Central memory CD4-positive, alpha-beta T cell (primary cell): Measurements from ENCODE around the gene ZNF140.

ENCODE experiments used
- DNase-seq: peaks from one replicate; pipeline ENCODE4 v3.0.0; 2022
- total RNA-seq, 3 experiments: gene quantifications; one replicate each; lab custom pipeline; 2026; lab: John Stamatoyannopoulos, UW

ZNF140 gene
- total RNA-seq, result 28.9 to 37.0 (median 33.0) reads per million in 3 experiments

- DNase-seq, result peak; percentile 96
These were observed at the start of gene ZNF140 for GRCh38 chr12:133080368-133081158. Gene ZNF140, plus strand, starts transcription at chr12:133080923. Its CDS starts 398 bp downstream, at chr12:133081321.

- peak; percentile 98 for DNase-seq
These were observed 43.3 kb upstream of the ZNF140 start, which contains the start of gene ZNF84 for GRCh38 chr12:133037207-133038005. Gene ZNF84, plus strand, starts transcription at chr12:133037509. Its CDS starts 3,959 bp downstream, at chr12:133041468.

- no peak for DNase-seq
These were observed 42.5 kb upstream of the ZNF140 start for GRCh38 chr12:133038118-133038709.

DNA sequence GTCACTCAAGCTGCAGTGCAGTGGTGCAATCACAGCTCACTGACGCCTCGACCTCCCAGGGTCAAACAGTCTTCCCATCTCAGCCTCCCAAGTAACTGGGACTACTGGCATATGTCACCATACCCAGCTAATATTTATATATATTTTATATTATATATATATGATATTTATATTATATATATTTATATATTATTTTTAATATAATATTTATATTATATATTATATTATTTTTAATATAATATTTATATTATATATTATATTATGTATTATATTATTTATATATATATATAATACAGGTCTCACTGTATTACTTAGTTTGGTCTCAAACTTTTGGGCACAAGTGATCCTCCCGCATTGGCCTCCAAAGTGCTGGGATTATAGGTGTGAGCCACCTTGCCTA, 34.0 kb upstream of the ZNF140 start:
- no peak for DNase-seq

- no peak for DNase-seq
These were observed 23.3 kb upstream of the ZNF140 start for GRCh38 chr12:133057446-133057845.

DNA sequence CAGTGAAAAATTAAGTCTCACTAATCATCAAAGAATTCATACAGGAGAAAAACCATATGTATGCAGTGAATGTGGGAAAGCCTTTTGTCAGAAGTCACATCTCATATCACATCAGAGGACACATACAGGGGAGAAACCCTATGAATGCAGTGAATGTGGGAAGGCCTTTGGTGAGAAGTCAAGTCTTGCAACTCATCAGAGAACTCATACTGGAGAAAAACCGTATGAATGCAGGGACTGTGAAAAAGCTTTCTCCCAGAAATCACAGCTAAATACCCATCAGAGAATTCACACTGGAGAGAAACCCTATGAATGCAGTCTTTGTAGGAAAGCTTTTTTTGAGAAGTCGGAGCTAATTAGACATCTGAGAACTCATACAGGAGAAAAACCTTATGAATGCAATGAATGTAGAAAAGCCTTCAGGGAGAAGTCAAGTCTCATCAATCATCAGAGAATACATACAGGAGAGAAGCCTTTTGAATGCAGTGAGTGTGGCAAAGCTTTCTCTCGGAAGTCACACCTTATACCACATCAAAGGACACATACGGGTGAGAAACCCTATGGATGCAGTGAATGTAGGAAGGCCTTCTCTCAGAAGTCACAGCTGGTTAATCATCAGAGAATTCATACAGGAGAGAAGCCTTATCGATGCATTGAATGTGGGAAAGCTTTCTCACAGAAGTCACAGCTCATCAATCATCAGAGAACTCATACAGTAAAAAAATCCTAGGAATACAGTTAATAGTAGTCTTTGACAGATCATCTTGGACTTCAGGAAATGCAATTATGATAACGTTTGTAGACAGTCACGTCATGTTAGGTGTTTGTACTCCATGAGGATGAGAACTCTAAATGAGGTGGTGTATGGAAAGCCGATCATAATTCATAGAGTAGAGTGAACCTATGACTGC, 22.3 kb upstream of the ZNF140 start:
- no peak for DNase-seq

DNA sequence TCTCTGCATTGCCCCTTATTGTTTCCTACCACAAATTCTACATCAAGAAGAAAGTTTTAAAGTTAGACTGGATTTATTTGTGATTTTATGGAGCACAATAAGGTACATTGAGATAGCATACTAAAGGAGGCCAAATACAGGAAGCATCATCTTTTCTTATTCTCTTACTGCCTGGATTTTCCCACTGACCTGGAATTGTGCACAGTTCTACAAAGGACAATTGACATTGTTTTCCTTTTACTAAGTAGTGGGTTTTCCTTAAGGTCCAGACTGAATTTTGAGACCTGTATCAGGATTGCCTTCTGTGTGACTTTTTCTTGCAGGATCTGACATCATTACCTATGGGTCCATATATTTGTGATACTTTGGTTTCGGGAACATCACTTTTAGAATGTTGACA, 18.8 kb upstream of the ZNF140 start:
- DNase-seq, result no peak

GRCh38 chr12:133063556-133063955, 17.2 kb upstream of the ZNF140 start:
- DNase-seq, result no peak

DNA sequence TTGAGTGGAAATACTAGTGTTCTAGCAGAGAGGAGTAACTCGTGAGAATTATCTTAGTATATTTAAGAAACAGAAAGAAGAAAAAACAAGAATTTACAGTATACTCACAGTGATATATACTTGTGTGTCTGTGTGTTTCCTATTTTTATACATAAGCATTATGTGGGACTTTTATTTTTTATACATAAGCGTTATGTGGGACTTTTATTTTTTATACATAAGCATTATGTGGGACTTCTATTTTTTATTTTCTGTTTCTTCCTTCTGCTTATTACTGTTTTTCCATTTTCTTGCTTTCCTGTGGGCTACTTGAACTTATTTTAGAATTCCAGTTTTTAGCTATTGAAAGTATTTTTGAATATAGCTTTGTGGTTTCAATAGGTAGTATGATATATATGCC, 6.9 kb upstream of the ZNF140 start:
- no peak for DNase-seq

DNA sequence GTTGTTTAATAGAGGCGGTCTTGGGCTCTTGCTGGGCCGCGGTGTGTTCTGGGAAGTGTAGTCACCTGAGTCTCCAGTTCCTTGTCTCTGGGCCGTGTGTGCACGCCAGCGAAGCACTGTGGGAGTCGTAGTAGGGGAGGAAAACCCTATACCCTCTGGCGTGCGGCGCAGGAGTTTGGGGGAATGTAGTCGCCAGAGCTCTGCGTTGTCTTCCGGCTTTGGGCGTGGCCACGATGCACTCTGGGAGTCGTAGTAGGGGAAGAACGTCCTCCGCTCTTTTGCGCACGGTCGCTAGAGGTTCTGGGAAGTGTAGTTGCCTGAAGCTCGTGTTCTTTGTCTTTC, 726 bp upstream of the ZNF140 start:
- peak; percentile 98 for DNase-seq

GRCh38 chr12:133081159-133081780, 547 bp downstream of the ZNF140 start:
- no peak for DNase-seq

- no peak for DNase-seq
These were observed 2.6 kb downstream of the ZNF140 start for GRCh38 chr12:133083345-133083744.

DNA sequence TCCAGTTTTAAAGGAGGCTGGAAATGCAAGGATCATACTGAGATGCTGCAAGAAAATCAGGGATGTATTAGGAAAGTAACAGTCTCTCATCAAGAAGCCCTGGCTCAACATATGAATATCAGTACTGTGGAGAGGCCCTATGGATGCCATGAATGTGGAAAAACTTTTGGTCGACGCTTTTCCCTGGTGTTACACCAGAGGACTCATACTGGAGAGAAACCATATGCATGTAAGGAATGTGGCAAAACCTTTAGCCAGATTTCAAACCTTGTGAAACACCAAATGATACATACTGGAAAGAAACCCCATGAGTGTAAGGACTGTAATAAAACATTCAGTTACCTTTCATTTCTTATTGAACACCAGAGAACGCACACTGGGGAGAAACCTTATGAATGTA, 24.9 kb downstream of the ZNF140 start:
- DNase-seq, result no peak

- DNase-seq, result no peak
These were observed 25.5 kb downstream of the ZNF140 start for GRCh38 chr12:133106253-133106652.

DNA sequence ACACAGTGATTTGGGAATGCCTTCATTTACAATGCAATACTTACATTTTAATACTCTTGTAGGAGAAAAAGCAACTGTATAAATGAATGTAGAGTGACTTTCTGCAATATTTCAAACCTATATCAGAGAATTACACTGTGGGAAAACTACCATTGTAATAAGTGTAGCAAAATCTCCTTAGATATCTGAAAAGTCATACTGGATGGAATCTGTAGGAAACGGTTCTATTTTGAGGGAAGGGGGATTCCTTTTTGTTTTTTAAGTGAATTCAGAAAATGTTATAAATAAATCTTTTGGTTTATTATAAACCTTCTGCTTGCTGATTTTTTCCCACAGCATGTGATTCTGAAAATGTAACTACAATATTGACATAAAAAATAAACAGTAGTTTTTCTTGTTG, 26.4 kb downstream of the ZNF140 start:
- no peak for DNase-seq

- no peak for DNase-seq
These were observed 27.4 kb downstream of the ZNF140 start for GRCh38 chr12:133108150-133108549.

- DNase-seq, result no peak
These were observed 39.9 kb downstream of the ZNF140 start for GRCh38 chr12:133120385-133121191.

DNA sequence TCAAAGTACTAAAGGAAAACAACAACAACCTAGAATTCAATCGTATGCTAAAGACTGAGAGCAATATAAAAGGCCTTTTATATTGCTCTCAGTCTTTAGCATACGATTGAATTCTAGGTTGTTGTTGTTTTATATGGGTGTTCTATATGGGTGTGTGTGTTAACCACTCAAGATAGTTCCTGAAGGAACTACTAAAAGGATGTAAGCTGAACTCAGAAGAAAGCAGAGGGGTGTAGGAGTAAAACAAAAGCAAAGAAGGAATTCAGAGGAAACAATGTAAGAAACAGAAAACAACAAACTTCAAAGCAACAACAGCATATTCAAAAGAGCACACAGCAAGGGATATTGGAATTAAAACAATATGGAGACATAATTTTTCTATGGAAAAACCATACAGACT, 44.0 kb downstream of the ZNF140 start:
- DNase-seq, result no peak

DNA sequence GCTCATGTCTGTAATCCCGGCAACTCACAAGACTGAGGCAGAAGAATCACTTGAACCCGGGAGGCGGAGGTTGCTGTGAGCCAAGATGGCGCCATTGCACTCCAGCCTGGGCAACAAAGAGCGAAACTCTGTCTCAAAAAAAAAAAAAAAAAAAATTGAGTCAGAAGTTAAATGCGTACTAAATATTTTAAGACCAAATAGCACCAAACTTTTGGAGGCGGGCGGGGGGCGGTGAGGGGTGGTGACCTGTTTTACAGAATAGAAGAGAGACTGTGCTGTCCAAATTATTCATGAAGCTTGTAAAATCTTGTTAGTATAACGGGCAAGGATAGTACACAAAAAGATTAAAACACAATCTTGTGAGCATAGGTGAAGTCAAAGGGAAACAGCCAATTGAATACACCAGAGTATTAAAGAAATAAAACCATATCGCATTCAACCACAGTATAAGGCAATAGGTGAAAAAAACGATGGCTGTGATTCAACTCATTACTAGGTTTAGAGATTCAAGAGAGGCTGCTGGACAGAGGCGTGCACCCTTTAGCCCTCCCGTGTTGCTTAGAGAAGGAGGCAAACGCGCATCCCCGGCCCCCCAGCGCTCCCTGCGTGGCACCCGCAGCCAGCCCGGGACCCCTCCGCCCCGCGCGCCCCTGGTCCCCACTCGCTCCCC, 48.8 kb downstream of the ZNF140 start:
- no peak for DNase-seq

- peak; percentile 96 for DNase-seq
These were observed 49.5 kb downstream of the ZNF140 start, which contains the start of the genes ZNF10 and ZNF891 for GRCh38 chr12:133130038-133130807. Gene ZNF10, plus strand, starts transcription at chr12:133130627. Its CDS starts 13,866 bp downstream, at chr12:133144493. Gene ZNF891, minus strand, starts transcription at chr12:133130274. Its CDS starts 8,356 bp downstream, at chr12:133121918.
